ENCODE data around the gene CACTIN.

The CACTIN gene

DNA sequence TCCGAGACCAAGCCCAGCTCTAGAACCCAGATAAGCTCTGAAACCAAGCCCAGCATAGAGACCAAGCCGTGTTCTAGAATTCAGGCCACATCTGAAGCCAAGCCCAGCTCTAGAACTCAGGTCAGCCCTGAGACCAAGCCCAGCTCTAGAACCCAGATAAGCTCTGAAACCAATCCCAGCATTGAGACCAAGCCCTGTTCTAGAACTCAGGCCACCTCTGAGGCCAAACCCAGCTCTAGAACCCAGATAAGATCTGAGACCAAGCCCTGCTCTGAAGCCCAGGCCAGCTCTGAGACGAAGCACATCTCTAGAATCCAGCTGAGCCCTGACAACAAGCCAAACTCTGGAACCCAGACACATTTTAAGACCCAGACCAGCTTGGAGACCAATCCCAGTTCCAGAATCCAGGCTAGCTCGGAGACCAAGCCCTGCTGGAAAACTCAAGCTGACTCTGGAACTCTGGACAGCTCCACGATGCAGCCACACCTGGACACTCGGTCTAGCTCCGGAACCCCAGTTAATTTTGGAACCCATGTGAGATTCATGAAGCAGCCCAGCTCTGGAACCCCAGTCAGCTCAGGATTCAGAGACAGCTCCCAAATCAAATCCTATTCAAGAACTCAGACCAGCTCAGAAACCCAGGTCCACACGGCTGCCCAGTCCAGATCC lies 35.5 kb downstream of the CACTIN start:
- Histone ChIP-seq H2AFZ (ENCODE audit: low read length) (no peak overlapping the region), H3K9me2 (replicated peaks; ENCODE audit: insufficient read depth, low read length) (no peaks in the 10 kb centered on the region), H3K27me3 (replicated peaks; ENCODE audit: insufficient read depth, low read length) (peaks cover 90% of the 10 kb centered on the region), H3K4me3 (ENCODE audit: low read length) (no peak overlapping the region), H3K4me2 (ENCODE audit: low read depth, low read length) (no peak overlapping the region), H3K36me3 (replicated peaks; ENCODE audit: insufficient read depth, low read length) (no peaks in the 10 kb centered on the region), H4K20me1 (ENCODE audit: insufficient read depth, low read length) (no peaks in the 10 kb centered on the region), H3K9ac (ENCODE audit: low read length) (no peak overlapping the region), H3K79me2 (ENCODE audit: low read length) (no peaks in the 10 kb centered on the region), H3K4me1 (ENCODE audit: low read length) (no peaks in the 10 kb centered on the region), H3K9me3 (replicated peaks; ENCODE audit: insufficient read depth, low read length) (no peaks in the 10 kb centered on the region), H3K27ac (ENCODE audit: low read length) (no peak overlapping the region), H3F3A (ENCODE audit: insufficient read depth, low read length) (no peaks in the 10 kb centered on the region)
- TF ChIP-seq CTCF (IDR thresholded peaks at IDR 0.05; ENCODE audit: low read length) (no peak), EZH2phosphoT487 (IDR thresholded peaks at IDR 0.05; ENCODE audit: low read length) (no peak), EZH2 (optimal IDR thresholded peaks at IDR 0.05; ENCODE audit: low read depth, low read length) (no peak)
- no peak for DNase-seq

- TF ChIP-seq EZH2phosphoT487 (IDR thresholded peaks at IDR 0.05; ENCODE audit: low read length) (no peak), EZH2 (optimal IDR thresholded peaks at IDR 0.05; ENCODE audit: low read depth, low read length) (no peak), CTCF (IDR thresholded peaks at IDR 0.05; ENCODE audit: low read length) (no peak)
- Histone ChIP-seq H3K9me2 (replicated peaks; ENCODE audit: insufficient read depth, low read length) (no peaks in the 10 kb centered on the region), H3K36me3 (replicated peaks; ENCODE audit: insufficient read depth, low read length) (no peaks in the 10 kb centered on the region), H3K9me3 (replicated peaks; ENCODE audit: insufficient read depth, low read length) (no peaks in the 10 kb centered on the region), H4K20me1 (ENCODE audit: insufficient read depth, low read length) (no peaks in the 10 kb centered on the region), H3K79me2 (ENCODE audit: low read length) (no peaks in the 10 kb centered on the region), H3K4me1 (ENCODE audit: low read length) (no peaks in the 10 kb centered on the region), H2AFZ (ENCODE audit: low read length) (no peak overlapping the region), H3K4me3 (ENCODE audit: low read length) (no peak overlapping the region), H3K27ac (ENCODE audit: low read length) (no peak overlapping the region), H3K27me3 (replicated peaks; ENCODE audit: insufficient read depth, low read length) (peaks cover 90% of the 10 kb centered on the region), H3K4me2 (ENCODE audit: low read depth, low read length) (no peak overlapping the region), H3F3A (ENCODE audit: insufficient read depth, low read length) (no peaks in the 10 kb centered on the region), H3K9ac (ENCODE audit: low read length) (no peak overlapping the region)
- DNase-seq: no peak
Measured at GRCh38 chr19:3589949-3590348, 36.6 kb downstream of the CACTIN start.

- TF ChIP-seq EZH2phosphoT487 (IDR thresholded peaks at IDR 0.05; ENCODE audit: low read length): no peak
- TF ChIP-seq EZH2 (optimal IDR thresholded peaks at IDR 0.05; ENCODE audit: low read depth, low read length): no peak
- no peaks in the 10 kb centered on the region for H3F3A ChIP-seq (ENCODE audit: insufficient read depth, low read length)
- H3K9ac ChIP-seq (ENCODE audit: low read length): no peak overlapping the region
Measured at GRCh38 chr19:3589439-3589838, 37.2 kb downstream of the CACTIN start.

DNA sequence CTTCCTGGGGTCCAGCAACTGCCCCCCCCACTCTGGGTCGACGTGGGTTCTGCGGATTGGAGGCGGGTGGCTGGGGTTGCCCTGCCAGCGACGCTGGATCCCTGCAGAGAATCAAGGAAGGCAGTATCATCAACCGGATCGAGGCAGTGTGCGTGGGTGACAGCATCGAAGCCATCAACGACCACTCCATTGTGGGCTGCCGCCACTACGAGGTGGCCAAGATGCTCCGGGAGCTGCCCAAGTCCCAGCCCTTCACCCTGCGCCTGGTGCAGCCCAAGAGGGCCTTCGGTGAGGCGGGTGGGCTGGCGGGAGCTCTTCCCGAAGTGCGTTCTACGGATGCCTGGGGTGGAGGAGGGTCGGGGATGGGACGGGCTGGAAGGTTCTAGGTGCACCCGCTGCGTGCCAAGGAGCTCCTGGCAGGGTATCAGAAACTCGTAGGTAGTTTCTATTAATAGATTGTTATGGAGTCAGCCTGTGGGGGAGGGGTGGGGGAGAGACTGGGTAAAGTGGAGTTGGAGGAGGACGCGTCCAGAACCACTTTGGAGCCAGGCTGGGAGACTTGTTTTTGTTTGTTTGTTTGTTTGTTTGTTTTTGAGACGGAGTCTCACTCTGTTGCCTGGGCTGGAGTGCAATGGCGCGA lies 39.8 kb downstream of the CACTIN start:
- Histone ChIP-seq H3K36me3 (replicated peaks; ENCODE audit: insufficient read depth, low read length) (no peaks in the 10 kb centered on the region), H3F3A (ENCODE audit: insufficient read depth, low read length) (no peaks in the 10 kb centered on the region), H3K4me3 (ENCODE audit: low read length) (no peak overlapping the region), H3K27me3 (replicated peaks; ENCODE audit: insufficient read depth, low read length) (peaks cover 74% of the 10 kb centered on the region), H3K79me2 (ENCODE audit: low read length) (no peaks in the 10 kb centered on the region), H3K4me2 (ENCODE audit: low read depth, low read length) (no peak overlapping the region), H3K27ac (ENCODE audit: low read length) (no peak overlapping the region), H3K4me1 (ENCODE audit: low read length) (no peaks in the 10 kb centered on the region), H2AFZ (ENCODE audit: low read length) (no peak overlapping the region), H3K9me3 (replicated peaks; ENCODE audit: insufficient read depth, low read length) (no peaks in the 10 kb centered on the region), H4K20me1 (ENCODE audit: insufficient read depth, low read length) (no peaks in the 10 kb centered on the region), H3K9me2 (replicated peaks; ENCODE audit: insufficient read depth, low read length) (no peaks in the 10 kb centered on the region), H3K9ac (ENCODE audit: low read length) (no peak overlapping the region)
- no peak for DNase-seq
- TF ChIP-seq CTCF (IDR thresholded peaks at IDR 0.05; ENCODE audit: low read length) (no peak), EZH2 (optimal IDR thresholded peaks at IDR 0.05; ENCODE audit: low read depth, low read length) (no peak), EZH2phosphoT487 (IDR thresholded peaks at IDR 0.05; ENCODE audit: low read length) (no peak)

More at GRCh38 chr19:3589439-3589838, 37.2 kb downstream of the CACTIN start:
- Histone ChIP-seq H3K79me2 (ENCODE audit: low read length) (no peaks in the 10 kb centered on the region), H3K27ac (ENCODE audit: low read length) (no peak overlapping the region), H3K36me3 (replicated peaks; ENCODE audit: insufficient read depth, low read length) (no peaks in the 10 kb centered on the region), H4K20me1 (ENCODE audit: insufficient read depth, low read length) (no peaks in the 10 kb centered on the region), H3K4me1 (ENCODE audit: low read length) (no peaks in the 10 kb centered on the region), H3K4me2 (ENCODE audit: low read depth, low read length) (no peak overlapping the region), H3K9me2 (replicated peaks; ENCODE audit: insufficient read depth, low read length) (no peaks in the 10 kb centered on the region), H3K27me3 (replicated peaks; ENCODE audit: insufficient read depth, low read length) (peaks cover 87% of the 10 kb centered on the region), H2AFZ (ENCODE audit: low read length) (no peak overlapping the region), H3K4me3 (ENCODE audit: low read length) (no peak overlapping the region), H3K9me3 (replicated peaks; ENCODE audit: insufficient read depth, low read length) (no peaks in the 10 kb centered on the region)
- DNase-seq: no peak
